CD4-positive, alpha-beta memory T cell (primary cell): Measurements from ENCODE around the gene PRRX1. TPM values are rescaled to one million over a fixed set of nuclear protein-coding genes. Genes with fewer than 3 reads are reported as not detected.

Source experiments
- CTCF ChIA-PET: fragments of 350-600 bp; sonication (Branson Sonifier 250); formaldehyde crosslinking; loops from one replicate; lab custom pipeline; 2021; ENCODE audit warnings: inconsistent platforms; ENCODE audit not compliant: partially characterized antibody; lab: Charles Lee
- POLR2A ChIA-PET: fragments of 350-600 bp; sonication (Branson Sonifier 250); formaldehyde crosslinking; loops from one replicate; lab custom pipeline; 2021; ENCODE audit not compliant: partially characterized antibody; lab: Charles Lee
- DNase-seq, 5 donors: peaks; one replicate each; pipeline versions ENCODE4 v3.0.0 to v3.0.0-alpha.2; 2020 to 2022; ENCODE audit warnings: mixed read lengths in 1 of 5
- H3K27ac ChIP-seq: one replicate; pipeline ENCODE4 v1.7.0; 2013; ENCODE audit warnings: low read depth, low read length
- H3K27me3 ChIP-seq: 2 replicates; pipeline ENCODE4 v1.7.0; 2013; ENCODE audit warnings: mild to moderate bottlenecking, low read length, moderate library complexity; ENCODE audit not compliant: insufficient read depth
- H3K36me3 ChIP-seq: 2 replicates; pipeline ENCODE4 v1.7.0; 2013; ENCODE audit warnings: mild to moderate bottlenecking, low read length, moderate library complexity; ENCODE audit not compliant: insufficient read depth
- H3K4me1 ChIP-seq: 2 replicates; pipeline ENCODE4 v1.7.0; 2013; ENCODE audit warnings: mild to moderate bottlenecking, low read length, moderate library complexity; ENCODE audit not compliant: insufficient read depth
- H3K4me3 ChIP-seq, 2 donors: one replicate each; pipeline ENCODE4 v1.7.0; 2013; ENCODE audit warnings: low read length in 2 of 2, mild to moderate bottlenecking in 1 of 2
- H3K9me3 ChIP-seq, 2 donors: one replicate each; pipeline ENCODE4 v1.7.0; 2013; ENCODE audit warnings: low read length in 2 of 2, control low read depth in 1 of 2; ENCODE audit not compliant: control insufficient read depth in 1 of 2
- H3K27ac Mint-ChIP-seq, 7 donors: one replicate each; pipeline ENCODE4 v1.8.0; 2020 to 2021; ENCODE audit warnings: mixed read lengths in 7 of 7, mild to moderate bottlenecking in 6 of 7, inconsistent platforms in 3 of 7, moderate library complexity in 3 of 7
- H3K27me3 Mint-ChIP-seq, 2 donors: one replicate each; pipeline ENCODE4 v1.8.0; 2020 to 2021; ENCODE audit warnings: mixed read lengths in 2 of 2
- H3K36me3 Mint-ChIP-seq, 2 donors: one replicate each; pipeline ENCODE4 v1.8.0; 2020 to 2021; ENCODE audit warnings: mixed read lengths in 2 of 2, inconsistent platforms in 1 of 2, mild to moderate bottlenecking in 1 of 2
- H3K4me1 Mint-ChIP-seq, 4 donors: one replicate each; pipeline ENCODE4 v1.8.0; 2020 to 2021; ENCODE audit warnings: mixed read lengths in 4 of 4, mild to moderate bottlenecking in 1 of 4
- H3K4me3 Mint-ChIP-seq, 8 donors: one replicate each; pipeline ENCODE4 v1.8.0; 2020 to 2021; ENCODE audit warnings: mixed read lengths in 8 of 8, mild to moderate bottlenecking in 7 of 8, moderate library complexity in 6 of 8, inconsistent platforms in 3 of 8
- H3K9me3 Mint-ChIP-seq, 8 donors: one replicate each; pipeline ENCODE4 v1.8.0; 2020 to 2021; ENCODE audit warnings: mixed read lengths in 8 of 8, mild to moderate bottlenecking in 5 of 8, inconsistent platforms in 3 of 8, moderate library complexity in 1 of 8
- intact Hi-C: fragments of 100-400 bp; cut with micrococcal nuclease; formaldehyde crosslinking; loops from one replicate; pipeline ENCODE4 v1.15.1; 2023
- polyA plus RNA-seq, 2 donors: library from polyadenylated mRNA; unstranded; fragments of 300-500 nt; fragmentation: Illumina TruSeq; gene quantifications; one replicate each; pipeline ENCODE4 v1.2.3, GENCODE V29; 2021
- total RNA-seq, 2 experiments: library from RNA; stranded (reverse); gene quantifications; one replicate each; pipeline ENCODE4 v1.2.3, GENCODE V29; 2021

PRRX1 gene
- total and polyA plus RNA-seq, 4 experiments from 2014 or later: not detected

DNA sequence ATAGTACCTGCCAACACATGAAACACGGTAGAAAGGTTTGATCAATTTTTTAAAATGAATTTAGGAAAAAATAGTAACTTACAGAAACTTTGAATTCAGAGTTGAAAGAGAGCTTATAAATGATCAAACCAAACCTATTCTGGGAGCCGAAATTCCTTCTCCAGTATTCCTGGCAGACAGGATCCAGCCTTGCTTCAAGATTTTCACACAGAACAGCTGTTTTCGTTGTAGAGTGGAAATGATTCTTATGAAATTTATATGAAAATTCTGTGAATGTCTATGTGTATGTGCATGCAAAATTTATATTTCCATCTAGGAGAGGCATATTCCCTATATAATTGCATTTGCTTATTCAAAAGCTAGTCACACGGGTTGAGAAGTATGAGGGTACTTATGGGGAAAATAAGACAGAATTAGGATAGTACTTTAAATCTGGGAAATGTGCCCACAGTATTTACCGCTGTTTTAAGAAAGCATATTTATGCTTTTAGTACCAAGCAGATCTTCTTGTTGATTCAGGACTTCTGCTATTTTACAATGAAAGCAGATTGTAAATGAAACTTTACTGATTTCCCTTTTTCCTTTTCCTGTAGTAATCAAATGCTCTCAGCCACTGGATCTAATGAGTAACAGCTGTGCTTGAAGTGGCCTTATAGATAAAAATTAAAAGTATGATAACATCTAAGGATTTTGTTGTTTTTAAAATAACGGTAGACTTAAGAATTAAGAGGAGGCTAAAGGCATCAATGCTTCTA, 30.4 kb downstream of the PRRX1 start:
- Mint-ChIP-seq H3K36me3 (no peaks in the 10 kb centered on the region), H3K4me3 (no peak overlapping the region), H3K27me3 (peaks cover 11 to 18% of the 10 kb centered on the region in 2 donors), H3K4me1 (peaks cover 0 to under 1% (median 0%) of the 10 kb centered on the region in 4 donors), H3K9me3 (no peaks in the 10 kb centered on the region), H3K27ac (no peak overlapping the region)
- H3K27ac ChIP-seq: no peak overlapping the region
- no peaks in the 10 kb centered on the region for H3K9me3 ChIP-seq
- no peak for DNase-seq
- no peak overlapping the region for H3K4me3 ChIP-seq
- ChIA-PET POLR2A (no interaction called here), CTCF (interaction anchor here (0.9 kb wide), 1 partner anchor 9 kb away, joined by 4 read pairs; no protein-coding TSS in a partner anchor)
- no peaks in the 10 kb centered on the region for H3K36me3 ChIP-seq
- no peaks in the 10 kb centered on the region for H3K4me1 ChIP-seq
- intact Hi-C loops: no loop called here
- no peaks in the 10 kb centered on the region for H3K27me3 ChIP-seq

DNA sequence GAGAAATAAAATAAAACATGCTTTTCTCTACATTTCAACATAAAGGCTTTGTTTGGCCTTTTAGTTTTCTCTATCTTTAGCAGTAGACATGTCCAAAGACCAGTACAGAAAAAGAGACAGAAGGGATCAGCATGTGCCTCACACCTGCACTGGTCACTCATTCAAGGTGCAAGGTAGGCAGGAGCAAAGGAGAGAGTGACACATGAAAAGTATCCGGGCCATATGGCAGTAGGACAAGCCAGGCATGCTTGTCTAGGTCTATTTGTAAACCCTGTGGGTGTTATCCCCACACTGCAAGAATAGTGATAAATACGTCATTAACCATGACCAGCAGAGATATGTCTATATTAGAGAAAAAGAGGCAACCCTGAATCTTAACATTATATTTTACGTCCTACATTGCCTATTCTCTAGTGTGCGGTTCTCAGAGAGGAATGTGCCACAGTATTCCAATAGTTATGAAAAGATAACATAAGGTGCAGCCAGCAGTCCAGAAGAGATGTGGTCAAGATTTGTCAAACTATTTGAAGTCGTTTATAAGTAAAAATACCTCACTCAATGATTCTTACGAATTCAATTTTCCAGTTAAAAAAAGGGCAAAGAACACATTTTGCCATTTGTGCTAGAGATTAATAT, 32.1 kb downstream of the PRRX1 start:
- H3K27ac ChIP-seq: no peak overlapping the region
- no peaks in the 10 kb centered on the region for H3K9me3 Mint-ChIP-seq
- H3K4me1 Mint-ChIP-seq: no peaks in the 10 kb centered on the region
- peaks cover 10 to 18% of the 10 kb centered on the region in 2 donors for H3K27me3 Mint-ChIP-seq
- no peak overlapping the region for H3K4me3 Mint-ChIP-seq
- DNase-seq: no peak
- no peaks in the 10 kb centered on the region for H3K27me3 ChIP-seq
- H3K36me3 ChIP-seq: no peaks in the 10 kb centered on the region
- H3K4me3 ChIP-seq: no peak overlapping the region
- no peaks in the 10 kb centered on the region for H3K9me3 ChIP-seq
- no peak overlapping the region for H3K27ac Mint-ChIP-seq
- ChIA-PET POLR2A (no interaction called here), CTCF (no interaction called here)
- intact Hi-C loops: no loop called here
- H3K4me1 ChIP-seq: no peaks in the 10 kb centered on the region
- no peaks in the 10 kb centered on the region for H3K36me3 Mint-ChIP-seq

DNA sequence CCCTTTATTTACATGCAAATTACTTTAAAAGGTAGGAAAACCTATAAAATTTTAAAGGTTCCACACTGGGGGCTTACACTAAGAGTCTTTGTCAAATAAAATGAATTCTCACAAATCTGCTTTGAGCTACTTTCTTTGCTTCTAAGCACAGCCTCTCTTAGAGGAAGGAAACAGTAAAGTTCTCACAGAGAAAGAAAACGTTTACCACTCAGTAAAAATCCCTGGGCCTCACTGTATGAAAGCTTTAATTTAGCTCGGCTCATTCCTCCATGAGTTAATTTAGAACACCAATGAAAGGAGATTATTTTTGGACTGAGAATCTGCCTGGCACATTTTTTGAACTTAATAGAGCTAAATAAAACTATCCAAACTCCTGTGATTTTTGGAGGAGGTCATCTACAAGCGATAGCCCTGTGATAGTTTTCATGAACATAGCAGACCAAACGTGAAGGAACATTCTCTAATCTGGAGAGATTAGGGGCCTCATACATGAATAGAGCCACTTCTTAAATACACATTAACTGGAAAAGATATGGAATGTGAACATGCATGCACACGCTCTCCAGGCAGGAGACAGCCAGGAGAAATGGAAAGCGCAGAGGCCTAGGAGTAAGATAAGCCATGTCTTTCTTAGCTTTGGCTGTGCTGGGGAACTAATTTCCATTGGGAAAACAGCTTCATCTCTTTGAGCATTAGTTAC, 32.8 kb downstream of the PRRX1 start:
- ChIA-PET CTCF (no interaction called here), POLR2A (no interaction called here)
- Histone ChIP-seq H3K27me3 (no peaks in the 10 kb centered on the region), H3K27ac (no peak overlapping the region), H3K36me3 (no peaks in the 10 kb centered on the region), H3K4me3 (no peak overlapping the region), H3K4me1 (no peaks in the 10 kb centered on the region), H3K9me3 (no peaks in the 10 kb centered on the region)
- Mint-ChIP-seq H3K4me1 (no peaks in the 10 kb centered on the region), H3K27ac (no peak overlapping the region), H3K36me3 (no peaks in the 10 kb centered on the region), H3K4me3 (no peak overlapping the region), H3K27me3 (peaks cover 10 to 16% of the 10 kb centered on the region in 2 donors), H3K9me3 (no peaks in the 10 kb centered on the region)
- no peak for DNase-seq
- intact Hi-C loops: no loop called here

DNA sequence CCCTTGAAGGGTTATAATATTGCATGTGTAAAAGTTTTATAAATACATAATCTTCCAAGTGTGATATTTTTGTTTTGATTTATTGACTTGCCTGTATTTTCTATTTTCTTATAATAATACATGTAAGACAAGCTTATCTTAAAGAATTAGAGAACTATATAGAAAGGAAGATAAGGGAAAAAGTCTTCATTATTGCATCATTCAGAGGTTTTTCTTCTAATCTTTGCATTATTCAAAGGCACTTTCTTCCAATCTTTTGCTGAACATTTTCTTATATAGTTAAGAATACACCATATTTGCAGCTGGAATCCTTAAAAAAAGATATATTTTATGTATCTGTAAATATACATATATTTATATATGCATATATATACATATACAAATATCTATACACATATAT, 33.4 kb downstream of the PRRX1 start:
- Mint-ChIP-seq H3K4me1 (no peaks in the 10 kb centered on the region), H3K36me3 (no peaks in the 10 kb centered on the region), H3K4me3 (no peak overlapping the region), H3K27ac (no peak overlapping the region), H3K27me3 (peaks cover 12 to 16% of the 10 kb centered on the region in 2 donors), H3K9me3 (no peaks in the 10 kb centered on the region)
- Histone ChIP-seq H3K4me3 (no peak overlapping the region), H3K9me3 (no peaks in the 10 kb centered on the region), H3K36me3 (no peaks in the 10 kb centered on the region), H3K4me1 (no peaks in the 10 kb centered on the region), H3K27me3 (no peaks in the 10 kb centered on the region), H3K27ac (no peak overlapping the region)
- intact Hi-C loops: no loop called here
- POLR2A ChIA-PET: no interaction called here
- CTCF ChIA-PET: no interaction called here
- no peak for DNase-seq

DNA sequence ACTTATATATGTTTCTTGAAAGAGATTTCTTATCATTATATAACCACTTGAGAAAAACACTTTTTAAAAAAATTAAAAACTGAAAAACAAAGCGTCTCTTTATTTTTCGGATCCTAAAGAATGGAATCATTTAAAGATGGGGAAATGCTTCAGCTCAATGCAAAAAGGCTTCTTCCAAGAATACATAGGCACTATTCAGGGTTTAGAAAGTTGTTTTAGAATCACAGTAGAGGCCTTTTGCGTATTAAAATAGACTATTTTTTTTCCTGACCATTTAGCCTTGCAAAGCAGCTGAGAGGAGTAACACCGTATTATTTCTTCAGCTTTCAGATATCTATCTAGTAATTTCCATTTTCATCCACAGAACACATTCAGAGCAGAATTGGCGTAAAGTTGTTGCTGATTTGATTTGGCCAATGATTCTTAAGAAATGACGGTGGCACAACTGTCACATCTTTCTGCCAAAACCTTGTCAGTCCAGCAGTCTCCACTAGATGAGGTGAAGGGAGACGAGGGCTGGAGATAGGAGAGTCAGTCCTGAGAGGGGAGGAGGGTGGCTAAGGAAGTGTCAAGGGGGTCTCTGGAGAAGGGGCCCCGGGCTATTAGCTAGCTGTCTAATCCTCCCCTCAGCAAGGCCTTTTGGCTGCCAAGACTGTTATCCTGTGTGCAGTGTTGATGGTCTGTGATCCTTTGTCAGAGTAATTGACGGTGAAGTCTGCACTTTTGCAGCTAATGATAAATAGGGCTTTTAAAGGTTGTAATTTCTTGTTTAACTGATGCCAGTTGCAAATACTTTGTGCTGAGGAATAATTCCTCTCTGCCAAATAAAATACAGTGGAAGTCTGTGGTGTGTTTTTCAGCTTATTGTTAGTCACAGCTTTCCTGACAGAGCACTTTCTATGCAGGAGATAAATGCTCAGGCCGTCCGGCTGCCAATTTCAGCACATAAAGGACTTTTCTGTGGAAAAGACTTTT, 34.7 kb downstream of the PRRX1 start:
- POLR2A ChIA-PET: no interaction called here
- CTCF ChIA-PET: no interaction called here
- no peaks in the 10 kb centered on the region for H3K9me3 Mint-ChIP-seq

DNA sequence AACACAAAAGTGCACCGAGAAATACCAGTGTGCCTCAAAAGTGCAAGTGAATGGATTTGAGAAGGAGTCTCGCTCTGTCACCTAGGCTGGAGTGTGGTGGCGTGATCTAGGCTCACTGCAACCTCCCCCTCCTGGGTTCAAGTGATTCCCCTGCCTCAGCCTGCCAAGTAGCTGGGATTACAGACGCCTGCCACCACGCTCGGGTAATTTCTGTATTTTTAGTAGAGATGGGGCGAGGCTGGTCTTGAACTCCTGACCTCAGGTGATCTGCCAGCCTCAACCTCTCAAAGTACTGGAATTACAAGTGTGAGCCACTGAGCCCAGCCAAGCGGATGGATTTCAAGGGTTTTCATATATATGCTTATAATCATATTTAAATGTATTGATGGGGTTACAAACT, 35.8 kb downstream of the PRRX1 start:
- Histone ChIP-seq H3K9me3 (no peaks in the 10 kb centered on the region), H3K27ac (no peak overlapping the region), H3K4me3 (no peak overlapping the region), H3K36me3 (no peaks in the 10 kb centered on the region), H3K27me3 (no peaks in the 10 kb centered on the region), H3K4me1 (no peaks in the 10 kb centered on the region)
- no peaks in the 10 kb centered on the region for H3K9me3 Mint-ChIP-seq
- intact Hi-C loops: no loop called here
- H3K27me3 Mint-ChIP-seq: peaks cover 8 to 11% of the 10 kb centered on the region in 2 donors
- POLR2A ChIA-PET: no interaction called here
- H3K27ac Mint-ChIP-seq: no peak overlapping the region
- CTCF ChIA-PET: interaction anchor here (0.9 kb wide), 1 partner anchor 11 kb away, joined by 3 read pairs; no protein-coding TSS in a partner anchor
- H3K4me3 Mint-ChIP-seq: no peak overlapping the region
- no peaks in the 10 kb centered on the region for H3K36me3 Mint-ChIP-seq
- H3K4me1 Mint-ChIP-seq: no peaks in the 10 kb centered on the region
- no peak for DNase-seq

More for the DNA sequence above, 34.7 kb downstream of the PRRX1 start:
- no peak overlapping the region for H3K4me3 Mint-ChIP-seq
- intact Hi-C loops: no loop called here
- Histone ChIP-seq H3K4me3 (no peak overlapping the region), H3K27ac (no peak overlapping the region), H3K9me3 (no peaks in the 10 kb centered on the region), H3K4me1 (no peaks in the 10 kb centered on the region), H3K36me3 (no peaks in the 10 kb centered on the region), H3K27me3 (no peaks in the 10 kb centered on the region)
- no peak for DNase-seq
- H3K27ac Mint-ChIP-seq: no peak overlapping the region
- no peaks in the 10 kb centered on the region for H3K4me1 Mint-ChIP-seq
- no peaks in the 10 kb centered on the region for H3K36me3 Mint-ChIP-seq
- peaks cover 8 to 11% of the 10 kb centered on the region in 2 donors for H3K27me3 Mint-ChIP-seq
